GM10847 (cell line): ENCODE data around the gene KRT79.

ENCODE experiments used
- POLR2A ChIP-seq: IDR thresholded peaks from 2 replicates; pipeline ENCODE4 v1.6.1; 2011; ENCODE audit not compliant: insufficient read length; ENCODE audit errors: extremely low read depth

Gene KRT79

GRCh38 chr12:52818887-52819420 lies 15.2 kb downstream of the KRT79 start:
- TF ChIP-seq POLR2A: no peak

GRCh38 chr12:52818388-52818787 lies 15.7 kb downstream of the KRT79 start:
- TF ChIP-seq POLR2A: no peak

GRCh38 chr12:52817699-52818238 lies 16.3 kb downstream of the KRT79 start:
- no peak for TF ChIP-seq POLR2A

- no peak for TF ChIP-seq POLR2A
These were observed 17.0 kb downstream of the KRT79 start for GRCh38 chr12:52817003-52817698.

GRCh38 chr12:52815676-52816588 lies 18.2 kb downstream of the KRT79 start:
- TF ChIP-seq POLR2A: no peak

- TF ChIP-seq POLR2A: no peak
These were observed 18.9 kb downstream of the KRT79 start for GRCh38 chr12:52815161-52815560.

GRCh38 chr12:52814710-52815155 lies 19.4 kb downstream of the KRT79 start:
- TF ChIP-seq POLR2A: no peak

GRCh38 chr12:52813885-52814709 lies 20.0 kb downstream of the KRT79 start, which contains the start of gene KRT4:
Gene KRT4 (minus strand): TSS chr12:52814116. CDS start chr12:52814058, 58 bp downstream.
- no peak for TF ChIP-seq POLR2A

GRCh38 chr12:52813203-52813819 lies 20.8 kb downstream of the KRT79 start:
- TF ChIP-seq POLR2A: no peak

GRCh38 chr12:52812749-52813148 lies 21.4 kb downstream of the KRT79 start:
- no peak for TF ChIP-seq POLR2A

GRCh38 chr12:52812073-52812400 lies 22.1 kb downstream of the KRT79 start:
- TF ChIP-seq POLR2A: no peak

- TF ChIP-seq POLR2A: no peak
These were observed 22.7 kb downstream of the KRT79 start for GRCh38 chr12:52811191-52812072.

GRCh38 chr12:52810554-52810953 lies 23.6 kb downstream of the KRT79 start:
- no peak for TF ChIP-seq POLR2A
